ENCODE data around the gene SPIRE1. TPM values are rescaled to one million over a fixed set of nuclear protein-coding genes. Genes with fewer than 3 reads are reported as not detected.
"Not testable (repeated sequence)": the region's sequence is repeated elsewhere in the genome, so short reads cannot be mapped to it uniquely, and the experiment has no call there.

Gene SPIRE1
- polyA plus RNA-seq, 1 experiment: 11.6 TPM

DNA sequence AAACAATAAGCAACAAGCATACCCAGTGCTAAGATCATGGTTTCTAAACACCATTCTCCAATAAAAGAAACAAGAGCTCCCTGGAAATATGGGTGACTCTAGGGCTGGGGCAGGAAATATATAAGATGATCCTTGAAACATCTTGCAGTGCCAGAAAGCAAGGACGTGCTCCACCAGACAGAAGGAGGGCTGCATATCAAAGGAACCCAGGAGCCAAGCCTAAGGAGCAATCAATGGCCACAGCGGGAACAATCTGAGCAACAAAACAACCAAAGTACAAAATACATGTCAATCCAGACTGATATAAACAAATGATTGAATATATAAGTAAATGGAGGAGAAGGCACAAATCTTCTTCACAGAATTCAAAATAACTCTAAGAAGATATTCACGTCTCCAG, 10.1 kb downstream of the SPIRE1 start:
- ChIA-PET POLR2A (no interaction called here), CTCF (interaction anchor here (0.5 to 0.6 kb wide), 2 partner anchors 23 to 79 kb away, joined by 3 to 4 read pairs; no protein-coding TSS in a partner anchor)
- Histone ChIP-seq H3K27me3 (ENCODE audit: control insufficient read depth, insufficient read depth, low read length) (no peaks in the 10 kb centered on the region), H3K4me3 (ENCODE audit: low read depth, low read length) (no peak overlapping the region), H3K36me3 (ENCODE audit: control insufficient read depth, insufficient read depth, low read length) (0 out of 2 replicates have a peak, but pooled peaks cover 1% of the 10 kb centered on the region)
- no peak for DNase-seq (ENCODE audit: low read depth)
- TF ChIP-seq, protein P1, sequence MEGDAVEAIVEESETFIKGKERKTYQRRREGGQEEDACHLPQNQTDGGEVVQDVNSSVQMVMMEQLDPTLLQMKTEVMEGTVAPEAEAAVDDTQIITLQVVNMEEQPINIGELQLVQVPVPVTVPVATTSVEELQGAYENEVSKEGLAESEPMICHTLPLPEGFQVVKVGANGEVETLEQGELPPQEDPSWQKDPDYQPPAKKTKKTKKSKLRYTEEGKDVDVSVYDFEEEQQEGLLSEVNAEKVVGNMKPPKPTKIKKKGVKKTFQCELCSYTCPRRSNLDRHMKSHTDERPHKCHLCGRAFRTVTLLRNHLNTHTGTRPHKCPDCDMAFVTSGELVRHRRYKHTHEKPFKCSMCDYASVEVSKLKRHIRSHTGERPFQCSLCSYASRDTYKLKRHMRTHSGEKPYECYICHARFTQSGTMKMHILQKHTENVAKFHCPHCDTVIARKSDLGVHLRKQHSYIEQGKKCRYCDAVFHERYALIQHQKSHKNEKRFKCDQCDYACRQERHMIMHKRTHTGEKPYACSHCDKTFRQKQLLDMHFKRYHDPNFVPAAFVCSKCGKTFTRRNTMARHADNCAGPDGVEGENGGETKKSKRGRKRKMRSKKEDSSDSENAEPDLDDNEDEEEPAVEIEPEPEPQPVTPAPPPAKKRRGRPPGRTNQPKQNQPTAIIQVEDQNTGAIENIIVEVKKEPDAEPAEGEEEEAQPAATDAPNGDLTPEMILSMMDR (IDR thresholded peaks at IDR 0.05; ENCODE audit: insufficient read depth, low read depth, low read length): no peak

GRCh38 chr18:12645751-12646203, 12.1 kb downstream of the SPIRE1 start:
- CTCF ChIA-PET: no interaction called here
- TF ChIP-seq, protein P1 (IDR thresholded peaks at IDR 0.05; ENCODE audit: insufficient read depth, low read depth, low read length): no peak

GRCh38 chr18:12645254-12645653, 12.7 kb downstream of the SPIRE1 start:
- ChIA-PET CTCF (no interaction called here), POLR2A (no interaction called here)
- no peak for DNase-seq (ENCODE audit: low read depth)
- Histone ChIP-seq H3K4me3 (ENCODE audit: low read depth, low read length) (no peak overlapping the region), H3K36me3 (ENCODE audit: control insufficient read depth, insufficient read depth, low read length) (0 out of 2 replicates have a peak, but pooled peaks cover 1% of the 10 kb centered on the region), H3K27me3 (ENCODE audit: control insufficient read depth, insufficient read depth, low read length) (no peaks in the 10 kb centered on the region)
- TF ChIP-seq, protein P1 (IDR thresholded peaks at IDR 0.05; ENCODE audit: insufficient read depth, low read depth, low read length): no peak

More at GRCh38 chr18:12645751-12646203, 12.1 kb downstream of the SPIRE1 start:
- DNase-seq (ENCODE audit: low read depth): no peak
- H3K4me3 ChIP-seq (ENCODE audit: low read depth, low read length): no peak overlapping the region
- no peaks in the 10 kb centered on the region for H3K27me3 ChIP-seq (ENCODE audit: control insufficient read depth, insufficient read depth, low read length)
- 0 out of 2 replicates have a peak, but pooled peaks cover 1% of the 10 kb centered on the region for H3K36me3 ChIP-seq (ENCODE audit: control insufficient read depth, insufficient read depth, low read length)
- POLR2A ChIA-PET: no interaction called here

GRCh38 chr18:12643756-12644155, 14.2 kb downstream of the SPIRE1 start:
- CTCF ChIA-PET: interaction anchor here (1.2 kb wide), 1 partner anchor 13 kb away, joined by 3 read pairs; no protein-coding TSS in a partner anchor
- H3K36me3 ChIP-seq (ENCODE audit: control insufficient read depth, insufficient read depth, low read length); H3K4me3 ChIP-seq (ENCODE audit: low read depth, low read length); POLR2A ChIA-PET; H3K27me3 ChIP-seq (ENCODE audit: control insufficient read depth, insufficient read depth, low read length); DNase-seq (ENCODE audit: low read depth): not testable (repeated sequence)

DNA sequence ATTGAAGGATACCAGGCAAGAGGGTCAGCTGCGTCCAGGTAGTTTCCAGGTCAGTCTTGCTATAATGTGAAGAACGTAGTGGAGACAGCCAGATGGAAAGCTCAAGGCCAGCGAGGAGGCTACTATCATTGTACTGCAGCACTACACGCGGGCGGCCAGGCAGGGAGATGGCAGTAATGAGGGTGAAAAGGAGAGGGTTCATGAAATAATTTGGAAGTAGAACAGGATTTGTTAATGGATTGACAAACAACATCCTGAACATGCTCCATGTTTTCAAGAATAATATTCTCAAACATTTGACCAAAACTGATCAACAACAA, 17.1 kb downstream of the SPIRE1 start:
- POLR2A ChIA-PET: interaction anchor here (0.6 kb wide), 1 partner anchor 282 kb away, joined by 3 read pairs; no protein-coding TSS in a partner anchor
- DNase-seq (ENCODE audit: low read depth): no peak
- Histone ChIP-seq H3K4me3 (ENCODE audit: low read depth, low read length) (no peak overlapping the region), H3K27me3 (ENCODE audit: control insufficient read depth, insufficient read depth, low read length) (no peaks in the 10 kb centered on the region), H3K36me3 (ENCODE audit: control insufficient read depth, insufficient read depth, low read length) (no peaks in the 10 kb centered on the region)
- TF ChIP-seq, protein P1 (IDR thresholded peaks at IDR 0.05; ENCODE audit: insufficient read depth, low read depth, low read length): no peak
- CTCF ChIA-PET: interaction anchor here (1.2 to 1.6 kb wide), 2 partner anchors 12 to 105 kb away, joined by 3 to 4 read pairs; no protein-coding TSS in a partner anchor

Measured in BJ (cell line).